Tibial nerve (tissue), 4 donors: ENCODE results near the gene TPPP.

Experiments
- CTCF ChIP-seq, 5 experiments: fragments of 200-600 bp in 3 of 5; fragments of 450-650 bp in 2 of 5; sonication (generic) in 3 of 5; IDR thresholded peaks; one replicate each; pipeline ENCODE4 v1.5.1; 2016 to 2019; ENCODE audit warnings: antibody characterized with exemption in 5 of 5, mild to moderate bottlenecking in 3 of 5, moderate library complexity in 2 of 5
- EP300 ChIP-seq, 2 donors: sonication (generic); formaldehyde crosslinking; IDR thresholded peaks; one replicate each; pipeline ENCODE4 v1.6.1; 2017; ENCODE audit warnings: antibody characterized with exemption in 2 of 2, mild to moderate bottlenecking in 1 of 2
- POLR2A ChIP-seq, 2 donors: fragments of 450-650 bp; IDR thresholded peaks; one replicate each; pipeline ENCODE4 v1.6.1; 2017; ENCODE audit warnings: antibody characterized with exemption in 2 of 2, mild to moderate bottlenecking in 2 of 2, moderate library complexity in 2 of 2

GRCh38 chr5:647311-647710, 45.8 kb downstream of the TPPP start:
- TF ChIP-seq CTCF (IDR thresholded peaks at IDR 0.05) (no peak), POLR2A (IDR thresholded peaks at IDR 0.05) (no peak), EP300 (IDR thresholded peaks at IDR 0.05) (no peak)
